ENCODE data around the gene FDXR. TPM values are rescaled to one million over a fixed set of nuclear protein-coding genes. Genes with fewer than 3 reads are reported as not detected.

FDXR gene
- total RNA-seq, 1 experiment from 2014 or later = 108 TPM

- in situ Hi-C loops (cut with HindIII; ENCODE audit: low pct_unique_long_range_greater_than_20kb, low sequenced_read_pairs) = no loop called here
- no peak for DNase-seq (ENCODE audit: low read depth)
Measured at GRCh38 chr17:74901353-74902135, 28.8 kb upstream of the FDXR start.

DNA sequence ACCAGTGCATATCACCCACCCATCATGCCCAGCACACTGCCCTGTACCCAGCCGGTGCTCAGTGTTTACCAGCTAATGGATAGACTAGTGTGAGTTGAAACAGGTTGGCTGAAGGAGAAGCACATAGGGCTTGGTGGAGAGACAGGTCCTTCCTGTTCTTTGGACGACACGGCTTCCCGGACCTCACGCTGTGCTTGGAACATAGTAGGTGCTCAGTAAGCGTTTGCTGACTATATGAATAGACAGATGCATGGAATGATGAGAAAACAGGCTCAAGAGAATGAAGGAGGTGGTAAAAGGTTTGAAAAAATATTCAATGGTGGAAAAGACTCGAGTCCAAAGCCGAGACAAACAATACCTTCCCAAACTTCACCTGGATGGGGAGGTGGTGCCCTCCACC lies 27.4 kb upstream of the FDXR start:
- in situ Hi-C loops (cut with HindIII; ENCODE audit: low pct_unique_long_range_greater_than_20kb, low sequenced_read_pairs) = no loop called here

DNA sequence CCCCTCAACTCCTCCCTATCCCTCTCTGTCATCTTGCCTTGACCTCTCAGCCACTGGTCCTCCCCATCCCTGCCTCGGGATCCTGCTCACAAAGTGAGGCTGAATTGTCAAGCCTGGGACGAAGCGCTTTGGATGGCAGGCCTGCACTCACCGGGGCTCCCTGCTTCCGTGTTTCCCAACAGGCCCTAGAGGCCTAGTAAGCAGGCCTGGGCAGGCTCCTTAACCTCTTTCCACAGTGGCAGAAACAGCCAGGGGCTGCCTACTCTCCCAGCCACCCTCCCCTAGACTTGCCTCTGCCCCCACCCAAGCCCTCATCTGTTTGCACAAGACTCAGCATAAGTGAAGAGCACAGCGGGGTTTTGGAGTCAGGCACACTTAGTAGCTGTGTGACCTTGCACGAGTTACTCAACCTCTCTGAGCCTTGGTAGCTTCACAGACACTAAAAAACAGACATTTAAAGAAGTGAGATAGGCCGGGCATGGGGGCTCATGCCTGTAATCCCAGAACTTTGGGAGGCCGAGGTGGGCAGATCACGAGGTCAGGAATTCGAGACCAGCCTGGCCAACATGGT lies 25.7 kb upstream of the FDXR start:
- DNase-seq (ENCODE audit: low read depth) = no peak
- in situ Hi-C loops (cut with HindIII; ENCODE audit: low pct_unique_long_range_greater_than_20kb, low sequenced_read_pairs) = no loop called here

More for the DNA sequence above, 27.4 kb upstream of the FDXR start:
- no peak for DNase-seq (ENCODE audit: low read depth)

DNA sequence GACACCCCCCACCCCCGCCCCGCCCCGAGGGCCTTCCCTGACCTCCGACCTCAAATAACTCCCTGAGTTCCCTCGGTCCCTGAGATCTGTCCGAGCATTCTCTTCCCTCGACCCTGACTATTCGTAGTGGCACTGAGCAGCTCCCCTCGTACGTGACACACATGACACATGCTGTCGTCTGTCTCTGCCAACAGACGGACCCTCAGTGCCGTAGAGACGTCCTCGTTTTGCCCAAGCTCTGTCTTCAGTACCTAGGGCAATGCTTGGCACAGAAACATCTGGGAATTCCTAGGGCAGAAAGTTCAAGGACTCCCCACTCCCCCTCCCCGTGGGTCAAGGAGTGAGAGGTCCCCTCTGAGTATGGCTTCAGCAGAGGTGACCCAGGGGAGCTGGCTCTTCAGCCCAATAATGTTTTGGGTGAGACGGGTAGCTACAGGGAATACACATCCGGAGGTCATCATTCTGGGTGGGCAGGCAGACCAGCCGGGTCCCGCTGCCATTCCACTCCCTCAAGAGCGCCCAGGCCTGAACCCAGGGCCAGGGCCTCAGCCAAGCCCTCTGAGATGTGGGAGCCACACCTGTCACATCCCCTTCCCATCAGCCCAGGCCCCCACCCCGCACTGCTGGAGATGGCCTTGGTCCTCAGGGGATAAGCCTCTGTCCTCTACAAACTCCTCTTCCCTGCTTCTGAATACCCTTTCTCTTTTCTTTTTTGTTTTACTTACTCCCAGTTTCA lies 21.3 kb upstream of the FDXR start:
- no peak for DNase-seq (ENCODE audit: low read depth)
- in situ Hi-C loops (cut with HindIII; ENCODE audit: low pct_unique_long_range_greater_than_20kb, low sequenced_read_pairs) = no loop called here

DNA sequence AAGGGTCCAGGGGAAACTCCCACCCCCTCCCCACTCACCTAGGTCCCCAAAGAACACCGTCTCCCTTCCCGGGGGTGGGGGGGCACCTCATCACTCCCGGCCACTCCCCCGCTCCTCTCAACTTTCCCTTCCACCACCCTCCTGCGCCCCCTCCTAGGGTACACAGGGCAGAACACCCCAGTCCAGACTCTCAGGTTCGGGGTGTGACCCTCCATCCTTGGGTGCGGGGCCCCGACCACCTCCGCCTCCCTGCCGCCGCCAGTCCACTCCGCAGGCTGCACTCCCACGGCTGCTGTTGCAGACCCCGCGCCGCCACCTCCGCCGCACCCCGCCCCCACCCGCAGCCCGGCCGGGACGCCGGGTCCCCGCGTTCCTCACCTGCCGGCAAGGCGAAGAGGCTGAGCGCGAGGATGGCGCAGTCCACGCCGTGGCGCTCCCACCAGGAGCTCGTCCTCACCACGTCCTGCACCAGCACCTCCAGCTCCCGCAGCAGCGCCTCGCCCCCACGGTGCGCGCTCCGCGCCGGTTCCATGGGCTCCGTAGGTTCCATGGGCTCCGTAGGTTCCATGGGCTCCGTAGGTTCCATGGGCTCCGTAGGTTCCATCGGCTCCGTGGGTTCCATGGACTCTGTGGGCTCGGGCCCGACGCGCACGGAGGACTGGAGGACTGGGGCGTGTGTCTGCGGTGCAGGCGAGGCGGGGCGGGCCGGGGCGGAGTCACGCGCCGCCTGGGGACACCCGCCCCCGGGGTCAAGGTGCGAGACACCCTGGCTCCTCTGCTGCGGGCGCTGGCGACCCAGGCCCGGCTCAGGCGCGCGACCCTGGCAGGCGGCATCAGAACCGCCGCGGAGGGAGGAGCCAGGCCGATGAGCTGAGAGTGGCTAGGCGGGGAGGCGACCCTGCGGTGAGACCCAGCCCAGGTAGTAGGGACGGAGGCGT lies 20.4 kb upstream of the FDXR start, which contains the start of gene FADS6:
TSS of gene FADS6 (minus strand) at position 660 of the 938 bp plus-strand sequence. CDS start at position 622, 38 bp downstream.
- no peak for DNase-seq (ENCODE audit: low read depth)
- in situ Hi-C loops (cut with HindIII; ENCODE audit: low pct_unique_long_range_greater_than_20kb, low sequenced_read_pairs) = no loop called here

DNA sequence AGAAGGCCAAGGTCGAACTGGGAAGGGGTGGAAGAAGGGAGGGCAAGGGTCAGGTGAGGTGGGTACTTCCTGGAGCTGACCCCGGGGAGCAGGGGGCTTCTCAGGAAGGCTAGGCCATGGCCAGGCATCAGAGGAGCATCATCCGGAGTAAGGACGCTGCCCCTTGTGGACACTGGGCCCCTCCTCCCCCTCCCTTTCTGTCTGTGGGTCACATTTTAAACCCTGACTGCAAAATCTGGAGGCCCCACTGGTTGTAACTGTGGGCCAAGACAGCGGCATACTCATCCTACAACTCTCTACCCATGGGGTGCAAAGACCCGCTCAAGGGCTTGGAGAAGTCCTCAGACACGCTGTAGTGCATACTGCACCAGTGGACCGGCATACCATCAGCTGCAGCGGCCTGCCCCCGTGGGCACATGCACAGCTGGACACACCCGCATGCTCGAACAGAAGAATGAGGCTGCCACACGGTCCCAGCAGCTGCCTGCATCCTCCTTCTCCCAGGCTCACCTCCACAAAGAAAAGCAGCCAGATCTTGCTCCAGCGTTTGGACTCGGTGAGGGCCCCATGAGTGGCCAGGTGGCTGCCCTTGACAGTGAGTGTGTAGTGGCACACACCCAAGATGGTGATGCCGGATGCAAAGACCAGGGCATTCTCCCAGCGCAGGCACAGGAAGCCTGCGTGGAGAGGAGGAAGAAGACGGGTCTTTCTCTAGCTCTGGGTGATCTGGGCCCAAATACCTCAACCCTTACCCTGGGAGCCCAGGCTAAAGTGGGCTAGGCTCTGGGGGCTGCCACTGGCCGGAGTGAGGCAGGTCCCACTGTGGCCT lies 19.4 kb upstream of the FDXR start:
- in situ Hi-C loops (cut with HindIII; ENCODE audit: low pct_unique_long_range_greater_than_20kb, low sequenced_read_pairs) = no loop called here
- DNase-seq (ENCODE audit: low read depth) = no peak

- DNase-seq (ENCODE audit: low read depth) = no peak
- in situ Hi-C loops (cut with HindIII; ENCODE audit: low pct_unique_long_range_greater_than_20kb, low sequenced_read_pairs) = no loop called here
Measured at GRCh38 chr17:74890554-74890953, 17.8 kb upstream of the FDXR start.

DNA sequence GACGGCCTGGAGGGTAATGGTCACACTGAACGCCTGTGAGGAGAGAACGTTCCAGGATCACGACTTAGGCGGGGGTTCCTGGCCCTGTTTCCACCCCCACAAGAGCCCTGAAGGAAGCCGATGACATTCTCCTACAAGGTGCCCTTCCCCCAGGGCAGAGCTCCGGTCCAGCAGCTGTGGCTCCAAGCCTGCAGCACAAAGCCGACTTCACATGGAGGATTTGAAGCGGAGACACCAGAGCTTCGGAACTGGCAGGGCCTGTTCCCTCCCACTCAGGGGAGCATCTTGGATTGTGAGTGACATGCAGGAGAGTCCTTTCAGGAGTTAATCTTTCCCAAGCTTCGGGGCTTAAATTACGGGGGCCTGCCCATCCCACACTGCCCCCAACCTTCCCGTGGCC lies 15.7 kb upstream of the FDXR start:
- in situ Hi-C loops (cut with HindIII; ENCODE audit: low pct_unique_long_range_greater_than_20kb, low sequenced_read_pairs) = no loop called here
- no peak for DNase-seq (ENCODE audit: low read depth)

DNA sequence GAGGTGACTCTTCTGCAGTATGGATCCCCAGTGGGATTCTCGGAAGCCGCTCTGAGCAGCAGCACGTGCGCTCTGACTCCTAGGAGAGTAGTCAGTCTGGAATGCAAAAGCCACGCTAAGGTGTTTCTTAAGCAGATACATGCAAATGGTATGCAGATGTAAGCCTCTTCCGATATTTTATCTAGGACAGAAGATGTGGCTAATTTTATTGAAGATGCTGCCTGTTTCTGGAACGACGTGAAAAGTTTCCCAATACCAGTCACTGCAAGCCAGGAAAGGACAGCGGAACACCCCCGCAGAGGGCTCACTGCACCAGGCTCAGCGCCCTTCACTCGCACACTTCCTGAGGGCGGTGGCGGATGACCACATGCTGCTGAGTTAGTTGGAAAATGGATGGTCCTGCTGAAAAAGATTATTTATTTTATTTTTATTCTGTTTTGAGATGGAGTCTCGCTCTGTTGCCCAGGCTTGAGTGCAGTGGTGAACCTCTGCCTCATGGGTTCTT lies 10.5 kb upstream of the FDXR start:
- in situ Hi-C loops (cut with HindIII; ENCODE audit: low pct_unique_long_range_greater_than_20kb, low sequenced_read_pairs) = no loop called here
- DNase-seq (ENCODE audit: low read depth) = no peak

- no peak for DNase-seq (ENCODE audit: low read depth)
- in situ Hi-C loops (cut with HindIII; ENCODE audit: low pct_unique_long_range_greater_than_20kb, low sequenced_read_pairs) = no loop called here
Measured at GRCh38 chr17:74882517-74883240, 9.9 kb upstream of the FDXR start.

GRCh38 chr17:74881073-74881472 lies 8.3 kb upstream of the FDXR start:
- DNase-seq (ENCODE audit: low read depth) = no peak
- in situ Hi-C loops (cut with HindIII; ENCODE audit: low pct_unique_long_range_greater_than_20kb, low sequenced_read_pairs) = no loop called here

DNA sequence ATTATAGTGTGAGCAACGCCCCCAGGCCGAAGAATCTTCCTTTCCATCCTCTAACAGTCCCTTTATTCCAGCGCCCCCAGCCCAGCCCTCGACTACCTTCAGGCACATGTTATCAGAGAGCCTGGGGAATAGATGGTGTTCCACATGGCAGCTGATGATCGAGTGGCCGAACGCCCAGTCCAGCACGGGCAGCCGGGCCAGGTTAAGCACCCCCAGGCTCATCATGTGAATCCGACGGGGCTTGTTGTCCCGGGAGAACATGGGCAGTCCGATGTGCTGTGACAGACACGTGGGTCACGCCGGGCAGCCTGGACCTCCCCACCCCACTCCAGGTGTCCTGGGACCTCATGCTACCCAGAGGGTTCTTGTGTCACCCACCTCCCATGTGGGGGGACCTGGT lies 6.5 kb upstream of the FDXR start:
- in situ Hi-C loops (cut with HindIII; ENCODE audit: low pct_unique_long_range_greater_than_20kb, low sequenced_read_pairs) = no loop called here

GRCh38 chr17:74878658-74879057 lies 5.9 kb upstream of the FDXR start:
- no peak for DNase-seq (ENCODE audit: low read depth)
- in situ Hi-C loops (cut with HindIII; ENCODE audit: low pct_unique_long_range_greater_than_20kb, low sequenced_read_pairs) = no loop called here

More for the DNA sequence above, 6.5 kb upstream of the FDXR start:
- no peak for DNase-seq (ENCODE audit: low read depth)

GRCh38 chr17:74877592-74878548 lies 5.1 kb upstream of the FDXR start:
- DNase-seq (ENCODE audit: low read depth) = peak; percentile 15

DNA sequence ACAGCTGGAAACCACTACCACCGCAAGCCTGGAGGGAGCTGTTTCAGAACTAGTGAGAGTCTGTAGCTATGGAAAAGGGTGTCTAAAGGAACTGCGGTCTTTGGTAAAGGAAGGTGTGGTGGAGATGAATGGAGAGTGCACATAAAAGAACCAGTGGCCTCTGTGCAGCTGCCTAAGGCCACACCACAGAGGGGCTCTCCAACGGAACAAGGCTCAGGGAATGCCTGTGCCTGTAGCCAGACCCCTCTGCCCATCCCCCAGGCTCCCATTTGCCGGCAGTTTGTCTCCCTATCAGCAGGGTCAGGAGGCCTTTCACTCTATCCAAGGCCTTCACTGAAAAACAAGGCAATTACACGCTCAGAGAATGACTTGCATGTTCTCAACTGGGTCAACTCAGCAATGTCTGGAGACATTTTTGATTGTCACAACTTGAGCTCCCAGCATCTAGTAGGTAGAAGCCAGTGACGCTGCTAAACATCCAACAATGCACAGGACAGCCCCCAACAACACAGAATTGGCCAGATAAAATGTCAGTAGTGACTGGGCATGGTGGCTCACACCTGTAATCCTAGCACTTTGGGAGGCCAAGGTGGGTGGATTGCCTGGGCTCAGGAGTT lies 3.3 kb upstream of the FDXR start:
- DNase-seq (ENCODE audit: low read depth) = no peak
- in situ Hi-C loops (cut with HindIII; ENCODE audit: low pct_unique_long_range_greater_than_20kb, low sequenced_read_pairs) = no loop called here

More at GRCh38 chr17:74877592-74878548, 5.1 kb upstream of the FDXR start:
- in situ Hi-C loops (cut with HindIII; ENCODE audit: low pct_unique_long_range_greater_than_20kb, low sequenced_read_pairs) = no loop called here

Measured in Caki2 (cell line).